ENCODE data around the gene RPE65.

Gene RPE65

GRCh38 chr1:68470388-68470970 lies 20.7 kb upstream of the RPE65 start:
- ATAC-seq (no peak), DNase-seq (no peak)
- Mint-ChIP-seq H3K4me1 (no peaks in the 10 kb centered on the region), H3K27me3 (no peaks in the 10 kb centered on the region), H3K9me3 (no peaks in the 10 kb centered on the region), H3K27ac (no peak overlapping the region), H3K4me3 (no peak overlapping the region)

DNA sequence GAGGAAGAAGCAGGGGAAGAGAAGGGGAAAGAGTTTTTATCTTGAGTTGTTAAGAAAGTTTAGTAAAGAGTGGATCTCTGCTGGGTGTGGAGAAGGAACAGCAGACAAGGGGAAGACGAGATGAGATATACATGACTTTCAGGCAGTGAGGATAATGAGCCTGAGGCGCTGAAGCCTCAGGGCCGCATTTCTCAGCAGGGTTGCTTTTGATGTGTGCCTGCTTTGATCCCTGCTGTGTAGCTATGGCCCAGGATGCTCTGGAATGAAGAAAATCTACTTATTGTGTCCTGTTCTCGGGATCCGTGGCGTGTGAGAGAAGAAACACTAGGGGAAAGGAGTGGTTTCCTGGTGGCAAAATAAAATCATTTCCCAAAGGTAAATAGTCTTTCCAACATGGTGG lies 15.1 kb upstream of the RPE65 start:
- DNase-seq (no peak), ATAC-seq (no peak)
- H3K27ac Mint-ChIP-seq = peak overlapping the region in 1 of 2 donors; percentile 13
- no peaks in the 10 kb centered on the region for H3K4me1 Mint-ChIP-seq
- no peaks in the 10 kb centered on the region for H3K27me3 Mint-ChIP-seq
- H3K9me3 Mint-ChIP-seq = peaks cover 12 to 16% of the 10 kb centered on the region in 2 donors
- H3K4me3 Mint-ChIP-seq = no peak overlapping the region

DNA sequence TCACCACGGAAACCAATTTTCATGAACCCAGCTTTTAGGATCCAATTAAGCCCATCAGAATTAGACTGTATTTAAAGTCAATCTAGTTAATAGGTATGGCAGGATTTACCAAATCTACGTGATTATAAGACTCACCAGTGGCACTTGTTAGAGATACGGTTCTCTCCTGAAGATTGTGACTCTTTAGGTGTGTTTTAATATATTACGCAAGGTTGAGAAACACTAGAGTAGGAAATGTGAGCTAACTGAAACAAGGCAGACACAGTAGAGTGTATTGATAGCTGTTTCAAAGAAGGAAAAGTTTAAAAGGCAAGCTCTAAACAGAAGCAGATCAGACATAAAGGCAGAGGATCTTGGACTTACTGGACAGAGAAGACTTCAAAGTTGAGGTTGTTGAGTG lies 11.2 kb upstream of the RPE65 start:
- ATAC-seq (no peak), DNase-seq (no peak)
- no peak overlapping the region for H3K4me3 Mint-ChIP-seq
- H3K4me1 Mint-ChIP-seq = no peaks in the 10 kb centered on the region
- peaks cover 12 to 16% of the 10 kb centered on the region in 2 donors for H3K9me3 Mint-ChIP-seq
- H3K27ac Mint-ChIP-seq = no peak overlapping the region
- H3K27me3 Mint-ChIP-seq = no peaks in the 10 kb centered on the region

GRCh38 chr1:68459796-68460195 lies 10.0 kb upstream of the RPE65 start:
- ATAC-seq = no peak
- peaks cover 6 to 12% of the 10 kb centered on the region in 2 donors for H3K9me3 Mint-ChIP-seq

DNA sequence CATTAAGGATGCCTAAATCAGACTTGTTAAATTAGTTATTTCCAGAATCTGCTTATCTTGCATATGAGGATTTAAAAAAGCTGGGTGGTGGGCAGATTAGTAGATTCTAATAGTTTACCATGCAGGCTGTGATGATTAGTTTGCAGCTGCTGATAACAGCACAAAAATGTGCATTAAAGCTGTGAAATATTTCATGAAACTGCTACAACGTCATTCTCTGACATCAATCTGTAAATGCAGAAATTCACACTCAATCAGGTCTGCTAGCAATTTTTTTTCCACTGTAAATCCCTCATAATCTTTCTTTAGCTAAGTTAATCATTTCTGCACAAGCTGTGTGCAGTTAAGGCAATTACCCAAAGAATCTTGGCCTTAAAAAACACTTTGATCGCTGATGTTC lies 9.3 kb upstream of the RPE65 start:
- ATAC-seq (no peak), DNase-seq (no peak)
- H3K27ac Mint-ChIP-seq = no peak overlapping the region
- H3K9me3 Mint-ChIP-seq = peaks cover 0 to 8% of the 10 kb centered on the region in 2 donors
- H3K4me3 Mint-ChIP-seq = no peak overlapping the region
- H3K4me1 Mint-ChIP-seq = no peaks in the 10 kb centered on the region
- H3K27me3 Mint-ChIP-seq = no peaks in the 10 kb centered on the region

More at GRCh38 chr1:68459796-68460195, 10.0 kb upstream of the RPE65 start:
- Mint-ChIP-seq H3K27me3 (no peaks in the 10 kb centered on the region), H3K27ac (no peak overlapping the region), H3K4me3 (no peak overlapping the region), H3K4me1 (no peaks in the 10 kb centered on the region)
- DNase-seq = no peak

DNA sequence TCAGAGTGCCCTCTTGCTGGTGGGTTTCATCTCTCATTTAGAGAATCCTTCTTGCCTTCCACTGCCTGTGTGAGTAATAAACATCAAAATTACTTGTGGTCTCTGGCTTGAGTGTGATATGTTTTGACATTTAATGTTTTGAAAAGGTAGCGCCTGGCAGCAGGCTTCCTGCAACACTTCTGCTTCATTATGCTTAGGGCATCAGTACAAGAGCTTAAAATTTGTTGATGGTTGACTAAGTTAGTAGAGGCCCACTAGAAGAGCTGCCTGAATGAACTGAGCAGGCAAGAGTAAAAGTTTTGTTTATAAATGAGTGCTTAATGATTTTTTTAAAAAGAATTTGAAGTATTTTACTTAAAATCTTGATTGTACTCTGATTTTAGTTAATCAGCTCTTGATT lies 6.4 kb upstream of the RPE65 start:
- Mint-ChIP-seq H3K4me3 (no peak overlapping the region), H3K27ac (no peak overlapping the region), H3K27me3 (no peaks in the 10 kb centered on the region), H3K9me3 (no peaks in the 10 kb centered on the region), H3K4me1 (no peaks in the 10 kb centered on the region)
- no peak for DNase-seq
- ATAC-seq = no peak

DNA sequence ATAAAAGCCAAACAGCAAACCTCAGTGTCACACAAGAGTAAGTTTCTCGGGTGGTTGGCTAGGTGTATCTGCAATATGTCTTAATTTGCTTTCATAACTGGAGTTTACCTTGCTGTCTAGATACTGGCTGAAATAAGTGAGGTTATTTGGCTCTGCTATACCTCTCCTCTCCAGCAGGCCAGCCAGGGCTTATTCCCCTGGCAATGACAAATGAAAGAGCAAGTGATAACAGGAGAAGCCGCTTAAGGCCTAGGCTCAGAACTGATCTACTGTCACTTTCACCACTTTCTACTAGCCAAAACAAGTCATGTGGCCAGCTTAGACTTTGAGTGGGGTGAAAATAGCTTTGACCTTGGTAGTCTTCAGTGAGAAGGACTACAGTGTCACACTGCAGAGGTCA lies 4.8 kb upstream of the RPE65 start:
- H3K4me3 Mint-ChIP-seq = no peak overlapping the region
- H3K27ac Mint-ChIP-seq = no peak overlapping the region
- ATAC-seq = peak; percentile 18
- H3K4me1 Mint-ChIP-seq = no peaks in the 10 kb centered on the region
- H3K9me3 Mint-ChIP-seq = no peaks in the 10 kb centered on the region
- no peak for DNase-seq
- no peaks in the 10 kb centered on the region for H3K27me3 Mint-ChIP-seq

- Mint-ChIP-seq H3K4me3 (no peak overlapping the region), H3K9me3 (peaks cover 0 to 5% of the 10 kb centered on the region in 2 donors), H3K27me3 (no peaks in the 10 kb centered on the region), H3K4me1 (no peaks in the 10 kb centered on the region), H3K27ac (no peak overlapping the region)
- ATAC-seq (no peak), DNase-seq (no peak)
These were observed 3.4 kb upstream of the RPE65 start for GRCh38 chr1:68453060-68453670.

DNA sequence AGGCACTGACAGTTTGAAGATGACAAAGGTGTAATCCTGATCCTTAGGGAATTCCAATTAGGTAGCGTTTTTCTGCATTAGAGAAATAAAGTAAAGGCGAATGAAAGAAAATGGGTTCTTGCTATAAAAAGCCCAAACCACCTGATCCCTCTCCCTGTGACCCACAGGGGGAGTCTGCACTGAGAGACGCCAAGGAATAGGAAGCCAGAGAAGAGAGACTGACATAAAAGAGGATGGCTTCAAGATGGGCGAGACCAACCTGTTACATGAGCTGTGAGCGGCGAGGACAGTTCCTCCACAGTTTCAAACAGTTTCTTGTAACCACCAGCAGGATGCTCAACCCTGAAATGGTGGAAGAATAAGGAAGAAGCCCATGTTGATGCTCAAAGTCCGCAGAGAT lies 1.4 kb downstream of the RPE65 start:
- H3K4me3 Mint-ChIP-seq = no peak overlapping the region
- no peak overlapping the region for H3K27ac Mint-ChIP-seq
- no peaks in the 10 kb centered on the region for H3K4me1 Mint-ChIP-seq
- no peak for ATAC-seq
- no peaks in the 10 kb centered on the region for H3K27me3 Mint-ChIP-seq
- H3K9me3 Mint-ChIP-seq = peaks cover 0 to 6% of the 10 kb centered on the region in 2 donors
- no peak for DNase-seq

DNA sequence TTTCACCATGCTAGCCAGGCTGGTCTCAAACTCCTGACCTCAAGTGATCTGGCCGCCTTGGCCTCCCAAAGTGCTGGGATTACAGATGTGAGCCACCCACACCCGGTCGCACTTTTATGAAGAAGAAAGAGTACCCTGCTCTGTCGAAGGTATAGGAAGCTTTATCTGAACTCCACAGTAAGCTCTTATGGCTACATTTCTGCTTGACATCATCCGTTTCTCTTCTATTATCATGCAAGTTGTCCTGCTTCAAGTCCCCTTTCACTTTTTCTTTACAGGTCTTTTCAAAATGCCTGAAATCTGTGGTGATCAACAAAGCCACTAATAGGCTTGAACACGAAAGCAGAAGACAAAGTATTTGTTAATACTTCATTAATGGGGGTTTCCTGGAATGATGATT lies 4.0 kb downstream of the RPE65 start:
- DNase-seq (no peak), ATAC-seq (no peak)
- peaks cover 0 to 6% of the 10 kb centered on the region in 2 donors for H3K9me3 Mint-ChIP-seq
- H3K4me3 Mint-ChIP-seq = no peak overlapping the region
- no peaks in the 10 kb centered on the region for H3K27me3 Mint-ChIP-seq
- H3K4me1 Mint-ChIP-seq = no peaks in the 10 kb centered on the region
- no peak overlapping the region for H3K27ac Mint-ChIP-seq

DNA sequence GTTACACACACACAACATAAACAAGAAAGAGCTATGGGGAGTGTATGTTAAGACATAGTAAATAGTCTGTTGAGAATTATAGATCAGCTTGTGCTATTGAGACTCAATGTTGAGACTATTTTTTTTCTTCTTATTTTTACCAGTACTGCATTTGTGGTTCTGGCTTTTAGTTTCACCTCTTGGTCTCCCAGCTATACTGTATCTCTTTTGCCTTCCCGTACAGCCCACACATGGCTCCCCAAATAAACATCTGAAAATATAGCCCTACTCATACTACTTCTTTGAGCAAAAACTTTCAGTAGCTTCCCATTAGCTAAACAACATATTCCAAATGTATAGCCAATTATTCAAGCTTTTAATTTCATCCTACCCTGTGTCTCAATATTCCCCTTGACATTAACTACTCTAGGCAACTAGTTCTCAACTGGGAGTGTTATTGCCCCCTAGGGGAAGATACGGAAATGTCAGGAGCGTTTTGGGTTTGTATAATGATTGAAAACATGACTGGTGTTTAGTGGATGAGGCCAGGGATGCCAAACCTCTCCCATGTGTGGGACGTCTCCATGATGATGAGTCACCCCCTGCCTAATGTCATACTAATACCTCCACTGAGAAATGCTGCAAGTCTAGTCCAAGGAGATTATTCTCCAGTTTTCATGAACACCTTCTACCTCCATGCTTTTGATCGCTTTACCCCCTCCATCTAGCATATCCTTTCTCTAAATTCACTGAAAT lies 6.8 kb downstream of the RPE65 start:
- peak overlapping the region in 1 of 2 donors; percentile 72 for H3K27ac Mint-ChIP-seq
- H3K9me3 Mint-ChIP-seq = no peaks in the 10 kb centered on the region
- peak; percentile 52 for ATAC-seq
- DNase-seq = peak in 1 of 2 donors; percentile 10
- H3K4me1 Mint-ChIP-seq = no peaks in the 10 kb centered on the region
- H3K27me3 Mint-ChIP-seq = no peaks in the 10 kb centered on the region
- no peak overlapping the region for H3K4me3 Mint-ChIP-seq

- Mint-ChIP-seq H3K27me3 (no peaks in the 10 kb centered on the region), H3K27ac (no peak overlapping the region), H3K4me1 (no peaks in the 10 kb centered on the region), H3K9me3 (no peaks in the 10 kb centered on the region), H3K4me3 (no peak overlapping the region)
- ATAC-seq = no peak
- DNase-seq = no peak
These were observed 7.7 kb downstream of the RPE65 start for GRCh38 chr1:68442006-68442405.

DNA sequence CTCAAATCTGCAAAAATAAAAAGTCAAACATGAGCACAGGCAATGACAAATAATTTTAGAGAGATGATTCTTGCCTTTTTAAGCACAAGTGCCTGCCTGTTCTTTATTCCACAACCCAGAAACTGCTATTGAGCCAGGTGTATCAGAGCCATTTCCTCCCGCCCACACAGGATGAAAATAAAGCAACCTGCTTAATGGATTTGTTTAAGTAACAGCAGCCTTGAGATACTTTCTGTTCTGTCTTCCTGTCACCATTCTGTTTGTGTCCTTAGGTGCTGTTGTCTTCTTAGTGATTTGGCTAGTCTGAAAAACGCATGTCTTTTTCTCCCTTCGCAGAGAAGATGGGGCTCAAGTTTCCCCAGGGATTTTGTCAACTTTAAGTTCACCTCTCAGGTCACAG lies 11.4 kb downstream of the RPE65 start:
- Mint-ChIP-seq H3K9me3 (no peaks in the 10 kb centered on the region), H3K4me1 (no peaks in the 10 kb centered on the region), H3K4me3 (no peak overlapping the region), H3K27me3 (no peaks in the 10 kb centered on the region), H3K27ac (no peak overlapping the region)
- ATAC-seq = no peak
- no peak for DNase-seq

- H3K27ac Mint-ChIP-seq = no peak overlapping the region
- ATAC-seq (no peak), DNase-seq (no peak)
- H3K9me3 Mint-ChIP-seq = no peaks in the 10 kb centered on the region
- no peak overlapping the region for H3K4me3 Mint-ChIP-seq
- no peaks in the 10 kb centered on the region for H3K4me1 Mint-ChIP-seq
- H3K27me3 Mint-ChIP-seq = no peaks in the 10 kb centered on the region
These were observed 16.4 kb downstream of the RPE65 start for GRCh38 chr1:68433395-68433794.

GRCh38 chr1:68431076-68431475 lies 18.7 kb downstream of the RPE65 start:
- H3K4me1 Mint-ChIP-seq = no peaks in the 10 kb centered on the region
- H3K27me3 Mint-ChIP-seq = no peaks in the 10 kb centered on the region
- no peak overlapping the region for H3K27ac Mint-ChIP-seq
- no peaks in the 10 kb centered on the region for H3K9me3 Mint-ChIP-seq
- ATAC-seq (no peak), DNase-seq (no peak)
- no peak overlapping the region for H3K4me3 Mint-ChIP-seq

- no peak for DNase-seq
- Mint-ChIP-seq H3K9me3 (no peaks in the 10 kb centered on the region), H3K27me3 (no peaks in the 10 kb centered on the region), H3K4me1 (no peaks in the 10 kb centered on the region), H3K4me3 (no peak overlapping the region), H3K27ac (no peak overlapping the region)
- ATAC-seq = no peak
These were observed 20.4 kb downstream of the RPE65 start for GRCh38 chr1:68429233-68429808.

Data from stimulated activated naive CD8-positive, alpha-beta T cell treated with anti-CD3 and anti-CD28 coated beads, Interleukin-15, amount 100 ng/mL, for 72 hours (primary cell).